IPS DF 6.9 (cell line): ENCODE measurements around the gene VPS13A.

Source experiments
- DNase-seq: peaks from one replicate; pipeline ENCODE4 v3.0.0-alpha.2; 2013; ENCODE audit warnings: low read depth, low spot score
- H3K27ac ChIP-seq: one replicate; pipeline ENCODE4 v1.5.1; 2013; ENCODE audit warnings: low read length, control low read depth
- H3K27me3 ChIP-seq: 2 replicates; pipeline ENCODE4 v1.6.1; 2013; ENCODE audit warnings: mild to moderate bottlenecking, low read length; ENCODE audit not compliant: control insufficient read depth, insufficient read depth
- H3K36me3 ChIP-seq: 2 replicates; pipeline ENCODE4 v1.6.1; 2013; ENCODE audit warnings: low read length; ENCODE audit not compliant: control insufficient read depth, insufficient read depth
- H3K4me1 ChIP-seq: 2 replicates; pipeline ENCODE4 v1.6.1; 2013; ENCODE audit warnings: low read length; ENCODE audit not compliant: control insufficient read depth, insufficient read depth
- H3K4me3 ChIP-seq: 2 replicates; pipeline ENCODE4 v1.5.1; 2013; ENCODE audit warnings: mild to moderate bottlenecking, low read length
- H3K9me3 ChIP-seq: 2 replicates; pipeline ENCODE4 v1.6.1; 2013; ENCODE audit warnings: low read length, inconsistent platforms; ENCODE audit not compliant: control insufficient read depth, insufficient read depth
- WGBS: extraction: QIAGEN DNeasy Blood & Tissue Kit; methylation state at CpG from one replicate; pipeline ENCODE4 v1.1.7; 2013; ENCODE audit warnings: mixed read lengths, missing lambda C conversion rate; ENCODE audit not compliant: insufficient read length, insufficient coverage; 5-methylcytosine and 5-hydroxymethylcytosine counted together

VPS13A gene

DNA sequence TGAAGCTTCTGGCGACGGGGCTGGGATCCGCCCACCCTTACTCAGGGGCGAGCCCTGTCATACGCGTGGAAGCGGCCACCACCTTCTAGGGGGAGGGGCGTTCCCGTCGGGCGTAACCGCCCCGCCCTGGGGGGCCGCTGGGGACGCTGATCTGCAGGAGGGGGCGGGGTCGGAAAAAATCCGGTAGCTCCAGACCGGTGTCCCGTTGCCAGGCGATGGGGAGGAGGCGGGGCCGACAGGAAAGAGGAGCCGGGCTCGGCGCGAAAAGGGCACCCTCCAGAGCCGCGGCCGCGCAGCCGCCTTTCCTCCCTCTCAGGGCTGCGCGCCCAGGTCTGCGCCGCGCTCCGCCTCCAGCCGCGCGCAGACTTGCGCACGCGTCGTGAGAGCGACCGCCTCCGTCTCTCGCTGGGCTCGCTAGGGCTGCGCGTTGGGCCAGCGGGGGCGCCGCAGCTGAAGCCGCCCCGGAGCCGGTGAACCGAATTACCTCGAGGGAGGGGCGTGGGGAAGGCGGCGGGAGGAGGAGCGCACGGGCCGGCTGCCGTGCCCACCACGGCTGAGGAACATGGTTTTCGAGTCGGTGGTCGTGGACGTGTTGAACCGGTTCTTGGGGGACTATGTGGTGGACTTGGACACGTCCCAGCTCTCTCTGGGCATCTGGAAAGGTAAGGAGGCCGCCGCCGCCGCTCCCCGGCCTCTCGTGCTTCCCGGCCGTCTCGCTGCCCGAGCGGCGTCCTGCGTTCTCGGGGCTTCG lies at the start of gene VPS13A:
VPS13A (plus strand) TSS at position 392 of the 751 bp plus-strand sequence; CDS start at position 563, 171 bp downstream.
- Histone ChIP-seq H3K4me3 (peak within 1 kb of the TSS; percentile 68), H3K27ac (no peak within 1 kb of the TSS), H3K27me3 (no peaks in the 10 kb centered on the region), H3K4me1 (no peaks in the 10 kb centered on the region), H3K36me3 (no peaks in the 10 kb centered on the region), H3K9me3 (no peaks in the 10 kb centered on the region)
- peak; percentile 93 for DNase-seq
- no CpG with 5 or more reads among the region's 89 CpGs for WGBS

GRCh38 chr9:77128125-77128789 lies 49.1 kb upstream of the VPS13A start:
- Histone ChIP-seq H3K9me3 (peaks cover 3% of the 10 kb centered on the region; the same call in 1 of the 2 replicates), H3K4me1 (no peaks in the 10 kb centered on the region; the same call in 1 of the 2 replicates), H3K27ac (no peak overlapping the region), H3K36me3 (no peaks in the 10 kb centered on the region), H3K4me3 (no peak overlapping the region), H3K27me3 (no peaks in the 10 kb centered on the region)
- DNase-seq: peak; percentile 80
- no CpG with 5 or more reads among the region's 1 CpG for WGBS

- Histone ChIP-seq H3K9me3 (0 out of 2 replicates have a peak, but pooled peaks cover 1% of the 10 kb centered on the region), H3K27ac (no peak overlapping the region), H3K36me3 (no peaks in the 10 kb centered on the region), H3K4me3 (no peak overlapping the region), H3K4me1 (no peaks in the 10 kb centered on the region; the same call in 1 of the 2 replicates), H3K27me3 (no peaks in the 10 kb centered on the region)
- no peak for DNase-seq
- WGBS: no CpG with 5 or more reads among the region's 5 CpGs
These were observed 45.9 kb upstream of the VPS13A start for GRCh38 chr9:77131399-77131798.

DNA sequence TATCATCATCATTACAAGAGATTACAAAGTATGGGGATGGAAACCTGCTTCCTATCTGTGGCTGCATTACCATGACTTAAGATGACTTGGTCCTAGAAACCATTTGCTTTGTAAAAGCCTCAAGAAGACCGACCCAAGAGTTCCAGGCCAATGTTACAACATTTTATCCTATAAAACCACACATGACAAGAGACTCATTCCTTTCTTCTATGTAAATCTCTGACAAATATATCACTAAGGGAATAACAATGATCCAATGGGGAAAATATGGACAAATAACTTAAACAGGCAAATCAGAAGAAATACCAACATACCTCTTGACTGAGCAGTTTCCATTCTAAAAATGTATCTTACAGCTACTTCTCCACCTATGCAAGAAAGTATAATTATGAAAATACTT lies 44.3 kb upstream of the VPS13A start:
- Histone ChIP-seq H3K27me3 (no peaks in the 10 kb centered on the region), H3K27ac (no peak overlapping the region), H3K4me1 (no peaks in the 10 kb centered on the region; the same call in 1 of the 2 replicates), H3K9me3 (0 out of 2 replicates have a peak, but pooled peaks cover 1% of the 10 kb centered on the region), H3K4me3 (no peak overlapping the region), H3K36me3 (no peaks in the 10 kb centered on the region)
- DNase-seq: no peak
- WGBS: no CpG with 5 or more reads among the region's 1 CpG

GRCh38 chr9:77142366-77142765 lies 35.0 kb upstream of the VPS13A start:
- no peak for DNase-seq
- Histone ChIP-seq H3K9me3 (no peaks in the 10 kb centered on the region), H3K4me3 (no peak overlapping the region), H3K27me3 (no peaks in the 10 kb centered on the region), H3K4me1 (no peaks in the 10 kb centered on the region), H3K27ac (no peak overlapping the region), H3K36me3 (no peaks in the 10 kb centered on the region)
- WGBS: no CpG with 5 or more reads among the region's 2 CpGs

GRCh38 chr9:77149879-77150278 lies 27.5 kb upstream of the VPS13A start:
- Histone ChIP-seq H3K36me3 (no peaks in the 10 kb centered on the region), H3K9me3 (no peaks in the 10 kb centered on the region), H3K4me1 (no peaks in the 10 kb centered on the region), H3K4me3 (no peak overlapping the region), H3K27me3 (no peaks in the 10 kb centered on the region), H3K27ac (no peak overlapping the region)
- no peak for DNase-seq
- WGBS: no CpG with 5 or more reads among the region's 2 CpGs

DNA sequence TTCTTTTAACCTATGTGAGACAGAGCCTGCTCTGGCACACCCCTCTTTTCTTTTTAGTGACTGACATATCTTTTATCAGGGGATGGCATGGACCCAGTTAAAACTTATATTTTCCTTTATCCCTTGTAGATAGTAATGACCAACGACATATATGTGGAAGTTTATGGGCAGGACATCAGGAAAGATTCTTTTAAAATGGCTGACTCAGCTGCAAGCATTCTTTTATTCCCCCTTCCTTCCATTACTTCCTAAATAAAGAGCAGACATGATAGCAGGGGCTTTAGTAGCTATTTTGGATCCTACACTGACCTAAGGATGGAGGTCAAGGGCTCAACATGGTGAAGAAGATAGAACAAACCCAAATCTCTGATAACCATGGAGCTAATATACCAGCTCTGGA lies 25.0 kb upstream of the VPS13A start:
- no peaks in the 10 kb centered on the region for H3K36me3 ChIP-seq
- no peak overlapping the region for H3K4me3 ChIP-seq
- H3K27ac ChIP-seq: no peak overlapping the region
- H3K4me1 ChIP-seq: no peaks in the 10 kb centered on the region
- H3K9me3 ChIP-seq: no peaks in the 10 kb centered on the region
- no peaks in the 10 kb centered on the region for H3K27me3 ChIP-seq
- no CpG with 5 or more reads among the region's 1 CpG for WGBS
- no peak for DNase-seq

- no peaks in the 10 kb centered on the region for H3K9me3 ChIP-seq
- no peaks in the 10 kb centered on the region for H3K27me3 ChIP-seq
- H3K4me1 ChIP-seq: no peaks in the 10 kb centered on the region
- DNase-seq: no peak
- H3K36me3 ChIP-seq: no peaks in the 10 kb centered on the region
- H3K4me3 ChIP-seq: no peak overlapping the region
- H3K27ac ChIP-seq: no peak overlapping the region
- WGBS: no CpG with 5 or more reads among the region's 2 CpGs
These were observed 20.5 kb upstream of the VPS13A start for GRCh38 chr9:77156646-77157371.

DNA sequence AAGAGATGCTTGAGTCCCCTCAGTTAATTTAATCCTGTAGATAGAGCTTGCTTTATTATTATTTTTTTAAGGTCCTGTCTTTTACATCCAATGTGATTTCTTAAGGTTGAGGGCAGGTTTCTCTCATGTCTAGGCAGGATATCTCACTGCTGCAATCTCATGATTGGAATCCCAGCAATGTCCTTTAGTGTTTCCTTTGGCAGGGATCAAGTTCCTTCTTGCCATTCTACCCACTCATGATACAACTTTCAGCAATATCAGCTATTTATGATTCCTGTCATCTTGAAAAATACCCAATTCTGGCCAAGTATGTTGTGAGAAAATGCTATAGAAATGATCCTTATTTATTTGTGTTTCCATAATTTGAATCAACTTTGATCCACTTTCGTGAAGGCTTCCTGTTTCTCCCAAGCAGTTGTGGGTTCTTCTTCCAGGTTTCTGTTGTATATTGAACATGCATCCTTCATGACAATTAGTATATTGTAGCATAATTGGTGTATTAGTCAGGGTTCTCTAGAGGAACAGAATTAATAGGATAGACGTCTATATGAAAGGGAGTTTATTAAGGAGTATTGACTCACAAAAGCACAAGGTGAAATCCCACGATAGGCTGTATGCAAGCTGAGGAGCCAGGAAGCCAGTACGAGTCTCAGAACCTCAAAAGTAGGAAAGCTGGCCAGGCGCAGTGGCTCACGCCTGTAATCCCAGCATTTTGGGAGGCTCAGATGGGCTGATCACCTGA lies 18.4 kb upstream of the VPS13A start:
- Histone ChIP-seq H3K4me1 (no peaks in the 10 kb centered on the region), H3K27ac (no peak overlapping the region), H3K27me3 (no peaks in the 10 kb centered on the region), H3K4me3 (no peak overlapping the region), H3K36me3 (no peaks in the 10 kb centered on the region), H3K9me3 (no peaks in the 10 kb centered on the region)
- no peak for DNase-seq
- WGBS: no CpG with 5 or more reads among the region's 6 CpGs

- no peaks in the 10 kb centered on the region for H3K36me3 ChIP-seq
- H3K9me3 ChIP-seq: no peaks in the 10 kb centered on the region
- no CpG with 5 or more reads among the region's 3 CpGs for WGBS
- no peak for DNase-seq
- H3K4me1 ChIP-seq: no peaks in the 10 kb centered on the region
- no peak overlapping the region for H3K4me3 ChIP-seq
- no peaks in the 10 kb centered on the region for H3K27me3 ChIP-seq
- H3K27ac ChIP-seq: no peak overlapping the region
These were observed 16.1 kb upstream of the VPS13A start for GRCh38 chr9:77161191-77161590.
